GM18502 (cell line): Measurements from ENCODE around the gene POLR3H.

Experiments used
- ATAC-seq: cut with Tn5 transposase; IDR thresholded peaks from one replicate; pipeline ENCODE4 v1.9.1; 2021; ENCODE audit warnings: mild to moderate bottlenecking; ENCODE audit not compliant: unreplicated experiment, poor library complexity

The POLR3H gene

DNA sequence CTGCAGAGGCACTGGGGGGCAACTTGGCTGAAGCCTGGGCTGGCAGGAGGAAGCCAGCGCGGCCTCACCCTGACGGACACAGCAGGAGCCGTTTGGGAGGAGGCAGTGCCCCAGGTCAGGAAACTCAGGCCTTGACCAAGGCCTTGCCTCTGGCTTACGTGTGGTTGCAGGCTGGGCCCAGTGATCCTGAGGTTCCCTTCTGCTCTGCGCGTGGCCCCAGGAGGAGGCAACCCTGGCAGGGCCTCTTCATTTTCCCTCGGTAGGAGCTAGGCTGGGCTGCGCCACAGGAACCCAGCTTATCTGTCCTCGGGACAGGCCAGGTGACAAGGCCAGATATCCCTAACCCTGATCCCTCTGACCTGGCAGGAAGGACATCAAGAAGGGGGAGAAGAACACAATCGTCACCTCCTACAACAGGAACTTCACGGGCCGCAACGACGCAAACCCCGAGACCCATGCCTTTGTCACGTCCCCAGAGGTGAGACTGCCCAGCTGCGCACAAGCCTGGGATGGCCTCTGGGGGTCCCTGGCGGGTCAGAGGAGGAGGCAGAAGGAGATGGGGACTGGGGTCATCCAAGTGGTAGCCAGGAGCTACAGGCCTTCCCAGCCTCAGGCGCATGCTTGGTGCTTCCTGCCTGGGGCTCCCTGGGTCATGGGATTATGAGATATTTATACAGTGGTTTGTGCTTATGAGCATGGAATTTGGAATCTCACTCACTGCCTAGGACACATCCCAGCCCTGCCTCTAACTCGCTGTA is 20.6 kb downstream of the POLR3H start:
- no peak for ATAC-seq

GRCh38 chr22:41522813-41523212 is 21.5 kb downstream of the POLR3H start:
- no peak for ATAC-seq

GRCh38 chr22:41521126-41521525 is 23.1 kb downstream of the POLR3H start:
- ATAC-seq: no peak

DNA sequence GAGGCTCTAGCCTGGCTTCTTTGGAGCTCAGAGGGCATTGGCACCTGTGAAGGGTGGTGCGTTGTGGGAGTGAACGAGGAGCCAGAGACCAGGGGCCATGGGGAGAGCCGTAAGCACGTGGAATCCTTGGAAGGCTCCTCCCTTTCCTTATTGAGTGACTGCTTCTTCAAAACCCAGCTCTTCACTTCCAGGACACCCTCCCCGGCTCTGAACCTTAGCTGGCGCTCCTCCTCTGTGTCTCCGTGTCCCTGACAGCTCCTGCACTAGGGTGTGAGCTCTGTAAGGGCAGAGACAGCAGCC is 26.3 kb downstream of the POLR3H start:
- no peak for ATAC-seq

GRCh38 chr22:41517172-41518047 is 26.9 kb downstream of the POLR3H start:
- ATAC-seq: no peak

GRCh38 chr22:41516462-41516861 is 27.8 kb downstream of the POLR3H start:
- no peak for ATAC-seq

GRCh38 chr22:41513391-41513790 is 30.9 kb downstream of the POLR3H start:
- no peak for ATAC-seq

DNA sequence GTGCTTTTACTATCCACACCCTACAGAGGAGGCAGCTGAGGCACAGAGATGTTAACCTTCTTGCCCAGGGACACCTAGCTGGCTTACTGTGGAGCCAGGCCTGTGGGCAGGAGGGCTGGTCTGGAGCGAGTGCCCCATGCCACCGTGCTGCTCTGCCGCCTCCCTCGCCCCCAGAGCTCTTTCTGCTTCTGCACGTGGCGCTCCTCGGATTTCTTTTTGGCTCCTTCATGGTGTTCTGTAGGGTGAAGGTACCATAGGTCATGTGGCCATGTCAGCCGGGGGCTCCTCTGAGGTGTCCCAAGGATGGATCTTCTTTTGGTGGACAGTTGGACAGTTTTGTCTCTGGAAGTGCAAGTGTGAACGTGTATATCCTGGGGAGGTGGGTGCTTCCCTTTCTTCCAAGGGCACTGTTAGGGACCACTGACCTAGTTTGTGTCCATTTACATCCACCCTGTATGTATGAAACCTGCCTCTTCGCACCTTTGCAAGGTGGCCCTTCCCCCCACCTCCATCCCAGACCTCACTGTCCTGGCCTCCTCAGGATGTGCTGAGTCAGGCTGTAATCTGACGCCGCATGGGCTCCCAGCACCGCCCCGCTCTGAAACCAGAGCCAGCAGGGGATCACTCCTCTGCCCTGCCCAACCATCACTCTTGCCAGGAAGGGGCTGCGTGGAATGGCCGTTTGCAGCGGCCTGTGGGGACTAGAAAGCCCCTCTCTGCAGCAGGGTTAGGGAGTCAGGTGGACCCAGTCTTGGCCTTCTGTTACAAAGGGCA is 31.7 kb downstream of the POLR3H start:
- ATAC-seq: no peak

GRCh38 chr22:41511521-41511968 is 32.7 kb downstream of the POLR3H start:
- no peak for ATAC-seq

DNA sequence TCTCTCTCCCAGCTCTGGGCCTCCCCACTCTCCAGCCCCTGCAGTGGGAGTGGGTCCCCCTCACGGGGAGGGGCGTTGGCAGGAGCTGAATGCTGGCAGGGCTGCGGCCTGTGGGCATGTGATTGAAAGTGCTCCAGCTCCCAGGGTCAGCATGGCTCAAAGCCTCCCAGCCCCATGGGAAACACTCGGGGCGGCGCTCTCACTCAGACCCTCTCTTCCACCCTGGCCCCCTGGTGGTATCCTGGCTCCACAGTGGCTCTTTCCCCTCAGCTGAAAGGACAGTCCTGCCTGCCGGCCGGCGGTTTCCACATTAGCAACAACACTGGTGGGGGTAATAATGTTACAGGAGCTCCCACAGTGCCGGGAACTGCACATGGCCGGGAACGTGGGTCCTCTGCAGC is 35.5 kb downstream of the POLR3H start:
- ATAC-seq: no peak

DNA sequence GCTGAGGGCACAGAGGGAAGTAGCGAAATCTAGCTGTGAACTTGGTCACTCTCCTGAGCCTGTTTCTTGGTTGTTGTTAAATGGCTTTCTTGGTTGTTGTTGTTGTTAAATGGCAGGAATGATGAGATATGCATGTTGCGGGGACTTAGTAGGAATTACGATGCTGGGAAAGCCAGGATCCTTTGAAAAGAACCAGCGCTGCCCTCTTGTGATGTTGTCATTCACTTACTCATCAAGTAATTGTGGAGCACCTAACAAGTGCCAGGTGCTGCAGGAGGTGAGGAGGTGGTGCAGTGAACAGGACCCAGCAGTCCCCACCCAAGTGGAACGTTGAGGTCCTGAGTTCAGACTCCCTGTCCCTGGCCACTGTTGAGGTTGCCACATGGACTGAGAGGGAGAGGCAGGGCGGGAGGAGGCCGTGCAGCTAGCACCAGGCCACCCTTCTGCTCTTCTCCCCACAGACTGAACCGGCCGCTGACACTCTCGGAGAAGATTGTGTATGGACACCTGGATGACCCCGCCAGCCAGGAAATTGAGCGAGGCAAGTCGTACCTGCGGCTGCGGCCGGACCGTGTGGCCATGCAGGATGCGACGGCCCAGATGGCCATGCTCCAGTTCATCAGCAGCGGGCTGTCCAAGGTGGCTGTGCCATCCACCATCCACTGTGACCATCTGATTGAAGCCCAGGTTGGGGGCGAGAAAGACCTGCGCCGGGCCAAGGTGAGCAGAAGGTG is 36.8 kb downstream of the POLR3H start:
- no peak for ATAC-seq

- no peak for ATAC-seq
Measured at GRCh38 chr22:41505511-41506220, 38.6 kb downstream of the POLR3H start.

DNA sequence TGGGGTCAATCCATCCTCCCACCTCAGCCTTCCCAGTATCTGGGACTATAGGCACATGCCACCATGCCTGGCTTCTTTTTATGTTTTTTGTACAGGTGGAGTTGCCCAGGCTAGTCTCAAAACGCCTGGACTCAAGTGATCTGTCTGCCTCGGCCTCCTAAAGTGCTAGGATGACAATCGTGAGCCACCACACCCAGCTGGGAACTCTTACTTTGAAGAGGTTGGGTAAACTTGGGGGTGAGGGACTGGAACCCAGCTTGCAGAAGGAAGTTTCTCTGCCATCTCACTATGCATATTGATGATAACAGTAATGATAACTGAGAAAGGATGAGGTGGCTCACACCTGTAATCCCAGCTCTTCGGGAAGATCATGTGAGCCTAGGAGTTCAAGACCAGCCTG is 39.5 kb downstream of the POLR3H start:
- no peak for ATAC-seq

- no peak for ATAC-seq
Measured at GRCh38 chr22:41504397-41504796, 39.9 kb downstream of the POLR3H start.

DNA sequence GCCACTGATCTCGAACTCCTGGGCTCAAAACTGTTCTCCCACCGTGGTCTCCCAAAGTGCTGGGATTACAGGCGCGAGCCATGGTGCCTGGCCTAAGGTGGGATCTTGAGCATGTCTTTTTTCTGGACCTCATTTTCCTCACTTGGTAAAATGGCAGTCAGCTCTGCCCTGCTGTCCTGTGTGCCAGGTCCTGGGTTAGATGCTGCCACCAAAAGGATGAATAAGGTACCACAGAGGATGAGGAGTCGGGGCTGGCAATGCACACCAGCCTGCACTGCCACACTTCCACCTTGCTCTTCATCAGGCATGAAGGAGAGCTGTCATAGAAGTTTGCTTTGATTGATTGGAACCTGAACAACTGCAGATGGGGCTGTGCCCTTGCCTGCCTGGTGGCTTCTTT is 43.1 kb downstream of the POLR3H start:
- no peak for ATAC-seq

DNA sequence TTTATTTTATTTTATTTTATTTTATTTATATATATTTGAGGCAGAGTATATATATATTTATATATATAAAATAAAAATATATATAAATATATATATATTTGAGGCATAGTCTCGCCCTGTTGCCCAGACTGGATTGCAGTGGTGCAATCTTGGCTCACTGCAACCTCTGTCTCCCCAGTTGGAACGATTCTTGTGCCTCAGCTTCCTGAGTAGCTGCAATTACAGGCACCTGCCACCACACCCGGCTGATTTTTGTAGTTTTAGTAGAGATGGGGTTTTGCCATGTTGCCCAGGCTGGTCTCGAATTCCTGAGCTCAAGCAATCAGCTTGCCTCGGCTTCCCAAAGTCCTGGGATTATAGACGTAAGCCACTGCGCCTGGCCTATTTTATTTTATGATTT is 44.0 kb downstream of the POLR3H start:
- no peak for ATAC-seq

DNA sequence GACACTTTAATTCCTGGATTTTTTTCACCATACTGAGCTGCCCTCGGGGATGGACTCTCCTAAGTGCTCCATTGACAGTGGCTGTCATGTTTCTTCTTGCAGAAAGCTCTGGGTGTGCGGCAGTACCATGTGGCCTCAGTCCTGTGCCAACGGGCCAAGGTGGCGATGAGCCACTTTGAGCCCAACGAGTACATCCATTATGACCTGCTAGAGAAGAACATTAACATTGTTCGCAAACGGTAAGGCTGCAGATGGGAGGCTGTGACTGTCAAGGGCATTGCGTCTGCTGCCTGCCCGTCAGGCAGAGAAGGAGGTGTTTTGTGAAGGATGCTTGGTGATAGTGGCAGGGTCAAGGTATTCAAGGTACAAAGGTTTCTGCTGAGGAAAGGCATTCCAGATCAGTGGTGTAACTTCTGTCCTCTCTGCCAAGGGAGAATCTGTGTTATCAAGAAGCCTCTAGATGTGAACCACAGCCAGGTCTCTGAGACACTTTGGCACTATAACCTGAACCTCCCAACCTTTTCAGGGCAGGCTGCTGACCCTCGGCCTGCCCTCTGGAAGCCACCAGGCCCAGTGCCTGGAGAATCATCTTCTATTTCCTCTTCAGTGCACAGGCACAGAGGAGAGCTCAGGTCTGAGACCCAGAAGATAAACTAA is 44.5 kb downstream of the POLR3H start:
- ATAC-seq: no peak

DNA sequence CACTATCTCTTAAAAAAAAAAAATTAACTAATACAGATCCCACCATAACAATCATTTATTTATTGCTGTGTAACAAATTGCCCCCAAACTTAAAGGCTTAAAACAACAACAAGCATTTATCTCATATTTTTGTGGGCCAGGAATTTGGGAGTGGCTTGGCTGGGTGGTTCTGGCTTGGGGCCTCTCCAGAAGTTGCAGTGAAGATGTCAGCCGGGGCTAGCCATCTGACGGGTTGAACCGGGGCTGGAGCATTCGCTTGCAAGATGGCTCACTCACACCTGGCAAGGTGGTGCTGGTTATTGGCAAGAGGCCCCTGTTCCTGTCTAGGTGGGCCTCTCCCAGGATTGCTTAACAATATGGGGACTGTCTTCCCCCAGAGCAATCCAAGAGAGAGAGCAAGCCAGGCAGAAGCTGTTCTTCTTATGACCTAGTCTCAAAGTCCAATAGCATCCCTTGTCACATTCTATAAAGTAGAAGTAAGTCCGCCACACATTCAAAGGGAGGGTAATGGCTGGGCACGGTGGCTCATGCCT is 45.9 kb downstream of the POLR3H start:
- no peak for ATAC-seq
